RWPE2 (cell line): ENCODE measurements around the gene WDR4.
"Not testable (repeated sequence)": the region's sequence is repeated elsewhere in the genome, so short reads cannot be mapped to it uniquely, and the experiment has no call there.

Source experiments
- ATAC-seq: fragments of 200-7000 bp; cut with Tn5 transposase; 3 replicates; pipeline ENCODE4 v1.9.1; 2021; ENCODE audit warnings: low read depth
- DNase-seq: peaks from one replicate; pipeline ENCODE4 v3.0.0-alpha.2; 2020; ENCODE audit warnings: low spot score
- H3K27ac ChIP-seq: fragments of 450-650 bp; 2 replicates; pipeline ENCODE4 v1.5.1; 2017; ENCODE audit warnings: mild to moderate bottlenecking; ENCODE audit not compliant: poor library complexity, severe bottlenecking
- H3K27me3 ChIP-seq: fragments of 250-450 bp; sonication (Bioruptor Pico); 2 replicates; pipeline ENCODE4 v1.5.1; 2021; ENCODE audit warnings: mild to moderate bottlenecking, moderate library complexity; ENCODE audit not compliant: insufficient read depth, poor library complexity, severe bottlenecking
- H3K36me3 ChIP-seq: fragments of 250-450 bp; sonication (Bioruptor Pico); 2 replicates; pipeline ENCODE4 v1.5.1; 2020; ENCODE audit warnings: low read depth, mild to moderate bottlenecking, moderate library complexity
- H3K4me1 ChIP-seq: fragments of 250-450 bp; sonication (Bioruptor Pico); 2 replicates; pipeline ENCODE4 v1.5.1; 2021; ENCODE audit warnings: mild to moderate bottlenecking, moderate library complexity; ENCODE audit not compliant: insufficient read depth, poor library complexity, severe bottlenecking
- H3K4me3 ChIP-seq: fragments of 250-450 bp; sonication (Bioruptor Pico); 2 replicates; pipeline ENCODE4 v1.5.1; 2021; ENCODE audit warnings: mild to moderate bottlenecking, moderate library complexity; ENCODE audit not compliant: severe bottlenecking
- H3K9me3 ChIP-seq: fragments of 250-450 bp; sonication (Bioruptor Pico); 2 replicates; pipeline ENCODE4 v1.5.1; 2021; ENCODE audit warnings: mild to moderate bottlenecking, moderate library complexity; ENCODE audit not compliant: severe bottlenecking
- CTCF ChIP-seq: fragments of 450-650 bp; IDR thresholded peaks from one replicate; pipeline ENCODE4 v1.5.1; 2017; ENCODE audit warnings: mild to moderate bottlenecking, moderate library complexity; ENCODE audit not compliant: poor library complexity, severe bottlenecking

WDR4 gene

GRCh38 chr21:42841156-42841915 is 38.0 kb downstream of the WDR4 start:
- Histone ChIP-seq H3K27ac (no peak overlapping the region), H3K27me3 (no peaks in the 10 kb centered on the region), H3K36me3 (peaks cover 49% of the 10 kb centered on the region), H3K9me3 (no peaks in the 10 kb centered on the region), H3K4me3 (no peak overlapping the region), H3K4me1 (no peaks in the 10 kb centered on the region)
- TF ChIP-seq CTCF = no peak
- DNase-seq (peak; percentile 43), ATAC-seq (no peak)

GRCh38 chr21:42840411-42841155 is 38.8 kb downstream of the WDR4 start:
- H3K9me3 ChIP-seq = no peaks in the 10 kb centered on the region
- ATAC-seq = no peak
- no peak for DNase-seq
- H3K4me3 ChIP-seq = no peak overlapping the region
- no peaks in the 10 kb centered on the region for H3K4me1 ChIP-seq
- no peak overlapping the region for H3K27ac ChIP-seq
- TF ChIP-seq CTCF = no peak
- peaks cover 42% of the 10 kb centered on the region for H3K36me3 ChIP-seq
- H3K27me3 ChIP-seq = no peaks in the 10 kb centered on the region

- H3K36me3 ChIP-seq = peaks cover 32% of the 10 kb centered on the region
- ATAC-seq = no peak
- no peaks in the 10 kb centered on the region for H3K27me3 ChIP-seq
- no peaks in the 10 kb centered on the region for H3K9me3 ChIP-seq
- H3K4me1 ChIP-seq = no peaks in the 10 kb centered on the region
- no peak overlapping the region for H3K4me3 ChIP-seq
- DNase-seq = peak; percentile 54
- no peak overlapping the region for H3K27ac ChIP-seq
- TF ChIP-seq CTCF = no peak
Measured at GRCh38 chr21:42839271-42840231, 39.8 kb downstream of the WDR4 start.

GRCh38 chr21:42838212-42838690 is 41.1 kb downstream of the WDR4 start:
- ATAC-seq, H3K27me3 ChIP-seq, H3K9me3 ChIP-seq, H3K27ac ChIP-seq, H3K4me1 ChIP-seq, H3K4me3 ChIP-seq, DNase-seq: not testable (repeated sequence)
- H3K36me3 ChIP-seq = peaks cover 23% of the 10 kb centered on the region
